CD4-positive, alpha-beta T cell treated with Interleukin-1 beta for 1 hour (primary cell): Measurements from ENCODE around the gene NMBR.
"Not testable (repeated sequence)": the region's sequence is repeated elsewhere in the genome, so short reads cannot be mapped to it uniquely, and the experiment has no call there.

Experiments
- DNase-seq, 2 donors: peaks; one replicate each; pipeline ENCODE4 v3.0.0-alpha.2; 2020 to 2022

Gene NMBR

DNA sequence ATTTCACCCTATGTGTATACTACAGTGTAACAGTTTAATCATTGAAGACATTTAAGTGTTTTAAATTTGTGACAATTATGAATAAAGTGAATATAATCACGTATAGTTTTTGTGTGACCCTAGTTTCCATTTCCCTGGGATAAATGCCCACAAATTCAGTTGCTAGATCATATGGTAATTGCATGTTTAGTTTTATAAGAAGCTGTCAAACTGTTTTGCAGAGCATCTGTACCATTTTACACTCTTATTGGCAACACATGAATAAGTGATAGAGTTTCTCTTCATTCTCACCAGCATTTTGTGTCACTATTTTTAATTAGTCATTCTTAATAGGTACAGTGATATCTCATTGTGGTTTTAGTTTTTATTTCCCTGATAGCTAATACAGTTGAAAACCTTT is 7.4 kb upstream of the NMBR start:
- DNase-seq = no peak

DNA sequence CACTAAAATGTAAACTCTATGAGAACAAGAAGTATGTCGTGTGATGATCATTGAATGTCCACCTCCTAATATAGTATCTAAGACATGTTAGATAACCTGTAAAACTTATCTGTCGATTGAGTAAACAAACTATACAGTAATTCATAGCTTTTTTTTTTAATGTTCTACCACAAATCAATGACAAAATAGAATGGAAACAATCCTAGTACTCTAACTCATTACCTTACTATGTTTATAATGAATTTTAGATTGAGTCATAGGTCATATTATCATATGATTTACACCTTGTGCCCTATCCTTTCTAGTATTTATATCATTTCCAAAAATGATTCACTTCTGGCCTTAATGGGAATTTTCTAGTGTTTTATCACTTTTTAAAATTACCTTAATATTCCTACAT is 6.3 kb upstream of the NMBR start:
- DNase-seq = no peak

DNA sequence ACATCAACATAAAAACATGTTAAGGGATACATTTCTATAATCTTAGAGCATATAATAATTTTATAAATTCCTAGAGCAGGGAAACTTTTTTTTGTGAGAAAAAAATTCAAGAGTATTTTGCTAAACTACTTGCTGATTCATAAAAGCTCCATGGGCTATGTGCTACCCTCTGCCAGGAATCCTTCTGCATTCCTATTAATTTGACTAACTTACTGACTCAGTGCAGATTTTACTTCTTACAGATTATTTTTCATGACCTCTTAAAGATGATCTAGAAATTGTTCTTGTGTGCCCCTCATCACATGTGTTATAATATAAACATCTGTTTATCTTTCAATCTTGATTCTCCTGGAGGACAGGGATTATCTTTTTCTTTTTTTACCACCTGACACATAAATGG is 5.8 kb upstream of the NMBR start:
- no peak for DNase-seq

DNA sequence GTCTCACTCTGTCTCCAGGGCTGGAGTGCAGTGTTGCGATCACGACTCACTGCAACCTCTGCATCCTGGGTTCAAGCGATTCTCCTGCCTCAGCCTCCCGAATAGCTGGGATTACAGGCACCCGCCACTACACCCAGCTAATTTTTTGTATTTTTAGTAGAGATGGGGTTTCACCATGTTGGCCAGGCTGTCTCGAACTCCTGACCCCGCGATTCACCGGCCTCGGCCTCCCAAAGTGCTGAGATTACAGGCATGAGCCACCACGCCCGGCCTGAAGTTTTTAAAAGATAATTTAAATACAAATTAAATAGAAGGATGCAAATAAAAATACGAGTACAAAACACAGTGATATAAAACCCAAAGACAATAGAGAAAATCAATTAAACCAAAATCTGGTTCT is 5.4 kb downstream of the NMBR start:
- DNase-seq = not testable (repeated sequence)

DNA sequence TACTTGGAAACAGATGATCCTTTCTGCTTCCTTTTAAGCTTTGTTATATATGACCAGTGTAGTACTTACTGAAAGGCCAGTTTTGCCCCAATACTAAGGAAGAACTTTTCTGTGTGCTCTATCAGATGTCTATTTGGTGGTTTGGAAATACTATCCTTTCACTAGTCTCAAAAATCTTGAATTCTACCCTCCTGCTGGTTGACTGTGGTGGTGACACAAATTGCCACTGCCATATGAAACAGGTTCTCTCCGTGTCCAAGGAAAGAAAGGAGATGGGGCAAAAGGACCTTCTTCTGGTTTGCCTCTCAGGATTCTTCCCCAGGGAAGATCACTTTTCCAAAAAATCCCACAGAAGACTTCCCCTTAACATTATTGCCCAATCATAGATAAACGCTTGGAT is 8.0 kb downstream of the NMBR start:
- no peak for DNase-seq

DNA sequence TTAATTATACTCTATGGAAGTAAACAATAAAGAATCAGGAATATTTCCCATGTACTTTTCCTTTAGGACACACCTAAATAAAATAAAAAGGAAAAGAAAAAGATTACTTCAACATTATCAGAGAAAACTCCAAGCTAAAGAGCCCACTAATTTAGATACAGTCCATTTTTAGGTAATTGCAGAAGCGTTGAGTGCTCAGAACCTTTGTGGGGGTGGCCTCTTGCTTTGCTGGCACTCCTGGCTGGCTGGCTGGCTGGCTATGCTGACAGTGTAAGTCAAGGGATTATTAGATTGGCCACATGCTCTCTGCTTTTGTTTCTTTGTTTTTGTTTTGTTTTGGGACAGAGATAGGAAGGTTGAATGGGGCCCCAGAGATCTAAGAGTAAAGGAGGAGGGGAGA is 14.3 kb downstream of the NMBR start, which contains the start of gene GJE1:
Gene GJE1, plus strand, starts transcription at position 301 of the 400 bp plus-strand sequence. CDS start 234 bp downstream, outside the sequence.
- no peak for DNase-seq

DNA sequence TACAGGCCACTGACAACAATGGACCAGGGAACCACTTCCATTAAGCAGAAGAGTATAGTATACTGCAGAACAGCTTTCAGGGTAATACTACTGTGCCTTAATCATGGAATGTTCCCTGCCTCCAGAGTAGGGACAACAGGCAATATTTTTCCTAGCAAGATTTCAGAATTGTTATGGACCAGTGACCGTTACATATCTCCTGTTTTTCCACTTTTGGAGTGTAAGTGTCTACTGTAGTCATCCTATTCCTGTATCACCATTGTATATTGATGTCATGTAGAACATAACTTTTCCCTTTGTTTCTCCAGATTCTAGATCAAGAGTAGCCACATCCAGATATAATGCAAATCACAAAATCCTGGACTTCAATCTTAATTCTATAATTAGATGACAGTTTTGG is 16.1 kb downstream of the NMBR start:
- no peak for DNase-seq

DNA sequence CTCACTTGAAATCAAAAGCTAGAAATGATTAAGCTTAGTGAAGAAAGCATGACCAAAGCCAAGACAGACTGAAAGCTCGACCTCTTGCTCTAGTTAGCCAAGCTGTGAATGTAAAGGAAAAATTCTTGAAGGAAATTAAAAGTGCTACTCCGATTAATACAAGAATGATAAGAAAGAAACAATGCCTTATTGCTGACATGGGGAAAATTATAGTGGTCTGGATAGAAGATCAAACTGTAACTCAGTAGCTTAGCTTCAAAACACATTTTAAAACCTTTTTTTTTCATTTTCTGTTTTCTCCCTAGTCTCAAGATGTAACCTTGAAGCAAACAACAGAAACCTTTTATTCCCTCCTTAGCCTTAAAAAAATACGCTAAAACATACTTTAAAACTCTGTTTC is 25.6 kb downstream of the NMBR start:
- DNase-seq = no peak

DNA sequence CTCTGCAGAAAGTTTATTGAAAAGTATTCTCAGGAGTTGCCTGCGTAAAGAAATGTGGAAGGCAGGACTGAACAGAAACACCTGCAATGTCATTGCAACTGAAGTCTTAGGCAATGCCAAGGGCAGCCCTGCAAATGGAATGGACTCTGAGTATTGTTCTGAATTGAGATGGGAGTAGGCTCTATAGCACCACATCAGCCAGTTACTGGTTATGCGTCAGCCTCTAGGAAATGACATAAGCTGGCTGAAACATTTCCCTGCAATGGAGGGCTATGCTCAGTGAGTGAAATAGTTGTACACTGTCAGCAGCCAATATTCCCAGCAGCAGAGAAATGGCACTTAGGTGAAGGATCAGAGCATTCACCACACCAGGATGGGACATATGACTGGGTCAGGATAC is 28.0 kb downstream of the NMBR start:
- DNase-seq = no peak

DNA sequence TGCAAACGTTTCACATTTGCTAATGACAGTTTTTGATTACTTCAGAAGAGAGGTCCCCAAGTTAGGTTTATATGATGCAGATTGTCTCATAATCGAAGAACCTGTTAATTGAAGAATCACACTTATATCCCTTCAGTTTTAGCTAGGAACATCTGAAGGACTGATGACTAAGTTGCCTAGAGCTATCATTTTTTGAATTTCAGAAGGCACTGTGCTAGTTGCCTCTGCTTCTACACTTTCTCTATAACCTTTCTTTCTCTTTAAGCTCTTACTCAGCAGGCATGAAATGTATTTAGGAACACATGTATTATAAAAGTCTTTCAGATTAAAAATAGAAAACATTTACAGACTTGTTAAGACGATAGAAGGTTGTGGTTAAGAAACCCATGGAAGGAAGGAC is 28.6 kb downstream of the NMBR start:
- no peak for DNase-seq

DNA sequence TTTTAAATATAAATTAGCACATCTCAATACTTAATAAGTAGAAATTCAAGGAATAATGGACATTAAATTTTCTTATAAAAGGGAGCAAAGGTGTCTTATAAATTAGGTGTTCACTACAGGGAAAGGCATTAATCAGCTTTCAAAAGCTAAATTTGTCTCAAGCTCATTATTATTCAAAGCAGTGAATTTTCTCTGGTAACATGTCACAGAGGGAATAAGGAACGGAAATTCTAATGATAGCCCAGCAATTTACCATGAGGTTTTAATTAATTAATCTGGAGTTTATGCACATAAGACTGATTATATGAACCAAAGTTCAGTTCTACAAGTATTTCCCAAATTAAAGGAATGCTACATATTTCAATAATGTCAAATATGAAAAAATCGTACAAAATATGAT is 29.6 kb downstream of the NMBR start:
- no peak for DNase-seq

DNA sequence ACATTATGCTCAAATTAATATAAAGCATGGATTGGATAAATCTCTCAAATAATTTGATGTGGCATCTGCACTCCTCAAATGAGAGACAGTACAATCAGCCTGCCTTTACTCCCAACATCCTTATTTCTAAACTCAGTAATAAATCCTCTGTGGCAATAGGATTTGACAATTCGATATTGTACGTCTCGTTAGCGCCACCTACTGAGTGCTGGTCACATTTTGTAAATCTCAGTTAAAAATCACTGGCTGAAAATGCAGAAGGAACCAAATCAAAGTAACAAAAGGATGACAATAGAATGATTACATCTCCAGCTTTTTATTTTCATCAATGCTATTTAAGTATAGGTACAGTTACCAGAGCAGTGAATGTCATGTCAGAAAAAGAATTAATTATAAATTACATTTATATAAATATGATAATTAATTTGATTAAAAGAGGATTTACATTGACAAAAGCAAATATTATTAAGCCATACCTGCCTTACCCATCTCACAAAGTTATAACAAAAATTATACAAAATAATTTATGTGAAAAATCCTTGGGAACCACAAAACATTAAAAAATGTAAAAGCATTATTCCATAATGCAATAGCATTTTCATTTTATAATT is 34.4 kb downstream of the NMBR start:
- peak; percentile 41 to 70 for DNase-seq

DNA sequence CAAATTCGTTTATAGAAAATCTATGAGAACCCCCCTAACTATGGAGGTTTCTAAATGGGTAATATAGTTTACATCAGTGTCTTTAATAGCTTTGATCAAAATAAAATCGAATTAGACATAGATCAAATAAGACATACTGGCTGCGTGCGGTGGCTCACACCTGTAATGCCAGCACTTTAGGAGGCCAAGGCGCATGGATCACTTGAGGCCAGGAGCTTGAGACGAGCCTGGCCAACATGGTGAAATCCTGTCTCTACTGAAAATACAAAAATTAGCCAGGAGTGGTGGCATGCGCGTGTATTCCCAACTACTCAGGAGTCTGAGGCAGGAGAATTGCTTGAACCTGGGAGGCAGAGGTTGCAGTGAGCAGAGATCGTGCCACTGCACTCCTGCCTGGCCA is 36.1 kb downstream of the NMBR start:
- not testable (repeated sequence) for DNase-seq

DNA sequence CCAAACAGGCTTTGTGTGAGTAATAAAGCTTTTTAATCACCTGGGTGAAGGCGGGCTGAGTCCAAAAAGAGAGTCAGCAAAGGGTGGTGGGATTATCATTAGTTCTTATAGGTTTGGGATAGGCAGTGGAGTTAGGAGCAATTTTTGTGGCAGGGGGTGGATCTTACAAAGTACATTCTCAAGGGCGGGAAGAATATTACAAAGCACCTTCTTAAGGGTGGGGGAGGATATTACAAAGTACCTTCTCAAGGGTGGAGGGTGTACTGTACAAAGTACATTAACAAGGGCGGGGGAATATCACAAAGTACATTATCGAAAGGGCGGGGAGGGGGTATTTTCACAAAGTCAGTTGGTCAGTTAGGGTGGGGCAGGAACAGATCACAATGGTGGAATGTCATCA is 42.1 kb downstream of the NMBR start:
- DNase-seq = not testable (repeated sequence)

DNA sequence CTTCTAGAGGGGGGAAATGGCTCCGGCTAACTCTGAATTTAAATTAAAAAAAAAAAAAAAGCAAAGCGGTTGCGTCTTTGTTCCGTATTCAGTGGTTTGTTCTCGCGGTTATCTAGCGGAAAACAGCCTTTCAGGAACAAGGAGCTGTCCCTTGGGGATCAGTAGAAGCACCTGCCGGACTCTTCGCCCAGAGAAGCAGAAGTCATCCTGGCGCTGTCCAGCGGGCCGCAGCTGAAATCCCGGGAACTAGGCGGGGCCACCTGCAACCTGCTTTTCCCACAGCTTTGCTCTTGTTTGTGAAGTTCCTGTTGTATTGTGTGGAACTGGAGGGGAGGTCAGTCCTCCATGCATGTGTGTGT is 58.1 kb downstream of the NMBR start:
- DNase-seq = no peak

DNA sequence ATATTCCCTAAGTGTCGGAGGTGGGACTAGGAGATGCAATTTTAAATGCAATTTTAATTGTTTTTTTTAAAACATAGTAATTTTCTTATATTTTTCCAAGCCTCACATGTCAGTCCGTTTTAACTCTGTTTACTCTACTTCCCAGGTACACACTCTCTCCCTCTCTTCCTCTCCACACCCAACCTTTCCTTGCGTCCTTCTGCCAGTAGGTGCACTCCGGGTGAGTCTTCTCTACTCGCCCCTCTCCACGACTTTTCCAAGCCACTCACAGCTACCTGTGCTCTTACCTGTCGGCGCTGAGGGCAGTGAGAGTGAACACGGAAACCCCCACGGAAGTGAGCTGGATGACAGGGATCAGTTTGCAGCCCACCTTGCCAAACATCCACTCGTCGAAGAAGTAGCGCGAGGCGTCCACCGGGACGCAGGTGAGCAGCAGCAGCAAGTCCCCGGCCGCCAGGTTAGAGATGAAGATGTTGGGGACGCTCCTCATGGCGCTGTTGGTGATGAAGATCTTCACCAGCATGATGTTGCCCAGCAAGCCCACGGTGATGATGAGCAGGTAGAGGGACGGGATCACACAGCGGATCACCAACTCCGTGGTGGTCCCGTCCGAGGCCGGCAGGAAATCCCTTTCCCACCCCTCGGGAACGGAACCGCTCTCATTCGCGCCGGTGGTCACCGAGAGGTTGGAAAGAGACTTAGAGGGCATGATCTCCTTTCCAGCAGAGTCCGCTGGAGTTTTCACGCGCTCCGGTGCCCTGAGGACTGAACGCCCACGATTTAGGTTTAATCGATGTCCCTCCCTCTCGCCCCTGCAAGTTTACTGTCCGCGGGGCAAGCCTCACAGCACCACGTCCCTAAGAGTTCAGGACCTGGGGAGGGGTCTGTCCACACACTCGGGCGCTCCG is 58.7 kb downstream of the NMBR start:
- no peak for DNase-seq

DNA sequence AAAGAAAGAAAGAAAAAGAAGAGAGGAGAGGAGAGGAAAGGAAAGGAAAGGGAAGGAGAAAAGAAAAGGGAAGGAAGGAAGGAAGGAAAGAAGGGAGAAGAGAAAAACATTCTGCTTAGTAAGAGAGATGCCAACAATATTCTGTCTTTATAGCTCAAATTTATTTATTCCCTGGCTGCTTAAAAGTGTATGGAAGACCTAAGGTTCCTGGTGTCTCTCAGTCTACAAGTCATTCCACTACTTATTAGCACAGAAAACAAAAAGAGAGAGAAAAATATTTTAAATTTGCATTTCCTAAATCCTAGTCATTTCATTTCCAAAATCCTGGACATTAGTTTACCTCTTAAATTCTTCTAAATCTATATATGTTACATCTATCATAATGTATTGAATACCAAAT is 67.8 kb downstream of the NMBR start:
- no peak for DNase-seq

DNA sequence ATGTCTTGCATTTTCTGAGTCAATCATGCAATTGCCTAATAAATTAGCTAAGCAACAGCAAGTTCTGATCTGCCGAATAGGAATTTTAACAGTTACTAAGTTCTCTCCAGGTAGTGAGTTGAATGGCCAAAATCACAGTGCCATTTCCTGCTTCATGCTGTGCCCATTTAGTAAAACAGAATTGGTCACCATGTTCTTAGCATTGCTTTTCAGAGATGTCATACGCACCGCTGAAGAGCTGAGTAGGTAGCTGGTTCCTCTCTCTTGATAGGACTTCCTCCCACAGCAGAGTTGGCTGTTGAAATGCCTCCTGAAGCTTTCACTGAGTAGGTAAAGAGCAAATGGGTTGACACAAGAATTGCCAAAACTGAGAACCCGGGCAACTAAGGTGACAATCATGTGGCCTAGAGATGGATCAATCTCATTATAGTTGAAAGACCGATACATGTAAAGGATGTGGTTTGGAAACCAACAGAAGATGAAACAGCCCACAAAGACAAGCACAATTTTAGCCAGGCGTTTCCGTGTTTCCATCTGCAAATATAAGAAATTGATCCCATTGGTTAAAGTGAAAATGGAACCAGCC is 71.3 kb downstream of the NMBR start:
- peak in 1 of 2 donors; percentile 12 for DNase-seq

DNA sequence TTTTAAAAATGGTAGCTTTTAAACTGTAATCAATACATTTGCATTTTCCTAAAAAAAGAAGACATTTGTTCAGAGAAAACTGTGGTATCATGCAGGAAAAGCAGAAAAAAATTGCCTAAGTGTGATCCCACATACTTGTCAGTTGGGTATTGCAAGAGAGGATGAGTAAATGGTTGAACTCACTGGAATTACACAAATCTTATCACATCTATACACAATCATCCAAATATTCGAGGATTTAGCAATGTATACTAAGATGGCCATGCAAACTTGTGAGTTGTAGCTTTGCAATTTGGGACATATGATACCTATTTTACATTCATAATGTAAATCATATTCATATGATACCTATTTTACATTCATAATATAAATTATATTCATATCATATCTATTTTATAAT is 72.4 kb downstream of the NMBR start:
- no peak for DNase-seq

DNA sequence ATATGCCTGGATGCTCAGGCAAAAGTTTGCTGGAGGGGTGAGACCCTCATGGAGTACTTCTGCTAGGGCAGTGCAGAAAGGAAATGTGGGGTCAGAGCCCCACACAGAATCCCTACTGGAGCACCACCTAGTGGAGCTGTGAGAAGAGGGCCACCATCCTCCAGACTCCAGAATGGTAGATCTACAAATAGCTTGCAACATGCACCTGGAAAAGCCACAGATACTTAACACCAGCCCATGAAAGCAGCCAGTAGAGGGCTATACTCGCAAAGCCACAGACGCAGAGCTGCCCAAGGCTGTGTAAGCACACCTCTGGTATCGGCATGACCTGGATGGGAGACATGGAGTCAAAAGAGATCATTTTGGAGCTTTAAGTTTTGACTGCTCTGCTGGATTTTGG is 74.9 kb downstream of the NMBR start:
- no peak for DNase-seq

DNA sequence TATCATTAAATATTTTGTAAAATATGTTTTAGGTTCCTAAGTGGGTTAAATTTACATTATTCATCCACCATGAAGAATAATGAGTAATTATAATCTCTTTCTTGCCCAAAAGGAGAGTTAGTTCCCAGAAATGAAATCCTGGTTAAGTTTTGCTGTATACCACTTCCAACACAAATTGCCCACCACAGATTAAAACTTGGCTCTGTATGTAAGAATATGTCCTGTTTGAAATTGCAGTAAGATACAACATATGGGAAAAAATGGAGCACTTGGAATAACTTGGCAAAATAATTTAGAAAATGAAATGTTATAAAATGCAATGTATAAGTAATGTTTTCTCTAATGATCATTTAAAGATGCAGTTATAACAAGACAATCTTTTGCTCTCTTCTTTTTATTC is 78.5 kb downstream of the NMBR start:
- DNase-seq = no peak

DNA sequence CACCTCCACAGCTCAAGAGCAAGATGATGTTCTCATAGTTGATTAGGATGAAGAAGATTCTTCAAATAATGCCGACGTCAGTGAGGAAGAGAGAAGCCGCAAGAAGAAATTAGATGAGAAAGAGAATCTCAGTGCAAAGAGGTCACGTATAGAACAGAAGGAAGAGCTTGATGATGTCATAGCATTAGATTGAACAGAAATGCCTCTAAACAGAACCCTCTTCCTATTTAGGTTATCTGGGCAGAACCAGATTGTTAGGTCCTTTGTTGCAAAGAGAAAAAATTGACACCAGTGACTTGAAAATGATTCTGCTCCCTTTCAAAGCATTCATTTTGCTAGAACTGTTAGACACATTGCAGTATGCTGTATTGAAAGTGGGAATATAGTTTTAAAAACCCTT is 84.1 kb downstream of the NMBR start:
- DNase-seq = not testable (repeated sequence)

DNA sequence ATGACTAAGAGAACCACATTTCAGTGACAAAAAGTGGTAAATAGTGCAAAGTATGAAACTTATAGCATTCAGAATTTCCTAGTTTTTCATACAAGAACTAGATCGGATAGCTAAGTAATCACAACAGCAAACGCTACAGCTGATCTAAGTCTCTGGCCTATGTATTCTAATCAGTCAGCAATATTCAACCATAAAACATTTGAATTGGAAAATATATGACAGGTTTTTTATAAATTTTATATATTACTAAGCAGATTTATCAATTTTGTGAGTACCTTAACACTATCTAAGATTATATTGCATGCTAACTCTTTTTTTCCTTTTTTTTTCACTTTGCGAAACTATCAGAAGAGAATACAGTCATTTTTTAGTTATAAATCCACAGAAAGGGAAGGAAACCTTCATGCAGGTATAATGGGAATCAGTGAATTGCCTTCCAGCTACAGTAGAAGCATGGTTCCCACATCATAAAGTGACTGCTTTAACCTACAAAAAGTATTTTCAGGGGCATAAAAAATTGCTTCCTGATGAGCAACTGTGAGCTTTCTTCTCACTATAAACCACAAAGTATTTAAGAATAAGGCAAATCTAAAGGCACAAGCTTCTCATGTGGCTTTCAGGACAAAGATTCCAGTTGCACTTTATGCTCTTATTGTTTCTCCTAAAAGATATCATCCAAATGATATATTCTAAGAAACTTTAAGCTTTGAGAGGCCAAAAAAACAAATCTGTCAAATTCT is 88.2 kb downstream of the NMBR start:
- DNase-seq = no peak

DNA sequence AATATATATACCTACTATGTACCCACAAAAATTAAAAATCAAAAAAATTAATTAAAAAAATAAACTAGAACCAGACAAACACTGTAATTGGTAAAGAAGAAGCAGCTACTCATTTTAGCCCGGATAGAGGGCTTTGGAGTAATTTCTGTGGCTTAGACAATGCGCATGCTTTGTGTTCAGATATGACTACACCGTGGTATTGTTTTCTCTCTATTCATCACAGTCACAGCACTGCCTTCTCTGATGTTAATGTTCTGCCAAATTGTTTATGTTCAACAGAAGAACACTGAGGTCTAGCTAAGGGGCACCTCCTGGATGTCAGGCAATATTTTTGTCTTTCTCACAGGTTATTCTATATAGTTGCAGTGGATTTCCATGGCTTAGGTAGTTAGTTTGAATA is 91.7 kb downstream of the NMBR start:
- DNase-seq = no peak
